Right forelimb (tissue), 1 donor: ENCODE measurements around the gene GFY.

ENCODE experiments used
- DNase-seq: peaks from one replicate; pipeline ENCODE4 v3.0.0-alpha.2; 2018

The GFY gene

GRCh38 chr19:49473868-49474541 lies 48.8 kb downstream of the GFY start, which contains the start of gene FLT3LG:
Gene FLT3LG, plus strand, starts transcription at chr19:49474215. Its CDS starts 425 bp downstream, at chr19:49474640.
- DNase-seq = peak; percentile 84

- DNase-seq = no peak
Observed at GRCh38 chr19:49474542-49474924, 49.3 kb downstream of the GFY start.

GRCh38 chr19:49475191-49475917 lies 50.2 kb downstream of the GFY start:
- DNase-seq = no peak

- no peak for DNase-seq
Observed at GRCh38 chr19:49475995-49476880, 51.0 kb downstream of the GFY start.
